Osteoblast (primary cell): ENCODE data around the gene MAGI1. TPM values are rescaled to one million over a fixed set of nuclear protein-coding genes. Genes with fewer than 3 reads are reported as not detected.

ENCODE experiments used
- DNase-seq: peaks from one replicate; pipeline ENCODE4 v3.0.0; 2011; ENCODE audit warnings: low spot score, mixed read lengths; ENCODE audit not compliant: insufficient read length; ENCODE audit errors: missing footprints
- H2AFZ ChIP-seq: 2 replicates; pipeline ENCODE4 v1.6.0; 2011; ENCODE audit warnings: mild to moderate bottlenecking, low read length
- H3K27ac ChIP-seq: 2 replicates; pipeline ENCODE4 v1.5.1; 2011; ENCODE audit warnings: mild to moderate bottlenecking, low read depth, low read length, moderate library complexity
- H3K27me3 ChIP-seq: 2 replicates; pipeline ENCODE4 v1.6.0; 2012; ENCODE audit warnings: mild to moderate bottlenecking, control low read depth, inconsistent platforms, low read length, moderate library complexity; ENCODE audit not compliant: insufficient read depth
- H3K36me3 ChIP-seq: 2 replicates; pipeline ENCODE4 v1.5.1; 2011; ENCODE audit warnings: mild to moderate bottlenecking, low read length, control low read depth, moderate library complexity; ENCODE audit not compliant: insufficient read depth
- H3K4me1 ChIP-seq: 2 replicates; pipeline ENCODE4 v1.5.1; 2011; ENCODE audit warnings: mild to moderate bottlenecking, low read length, control low read depth, moderate library complexity; ENCODE audit not compliant: insufficient read depth
- H3K4me2 ChIP-seq: 2 replicates; pipeline ENCODE4 v1.6.0; 2011; ENCODE audit warnings: mild to moderate bottlenecking, low read length; ENCODE audit not compliant: insufficient read depth
- H3K4me3 ChIP-seq: fragments of 200-600 bp; sonication (generic); 3 replicates; pipeline ENCODE4 v1.5.1; 2012; ENCODE audit warnings: mild to moderate bottlenecking, low read length, inconsistent platforms; ENCODE audit not compliant: insufficient read depth
- H3K79me2 ChIP-seq: 2 replicates; pipeline ENCODE4 v1.6.0; 2012; ENCODE audit warnings: mild to moderate bottlenecking, low read length, control low read depth, inconsistent platforms; ENCODE audit not compliant: insufficient read depth
- H3K9me3 ChIP-seq: 2 replicates; pipeline ENCODE4 v1.5.1; 2011; ENCODE audit warnings: low read depth, low read length, control low read depth
- H4K20me1 ChIP-seq: 2 replicates; pipeline ENCODE4 v1.6.0; 2012; ENCODE audit warnings: mild to moderate bottlenecking, low read length, control low read depth; ENCODE audit not compliant: insufficient read depth
- total RNA-seq: library from RNA; depleted of rRNA; stranded (reverse); fragments of >200 nt; gene quantifications from 2 replicates; pipeline ENCODE4 v1.2.3, GENCODE V29; 2012
- TF ChIP-seq, protein P1 (sequence below): IDR thresholded peaks from 2 replicates; pipeline ENCODE4 v1.5.1; 2011; ENCODE audit warnings: mild to moderate bottlenecking, low read depth, low read length, moderate library complexity; ENCODE audit errors: extremely low read depth

The MAGI1 gene
- total RNA-seq, 1 donor, result 66.6 TPM

DNA sequence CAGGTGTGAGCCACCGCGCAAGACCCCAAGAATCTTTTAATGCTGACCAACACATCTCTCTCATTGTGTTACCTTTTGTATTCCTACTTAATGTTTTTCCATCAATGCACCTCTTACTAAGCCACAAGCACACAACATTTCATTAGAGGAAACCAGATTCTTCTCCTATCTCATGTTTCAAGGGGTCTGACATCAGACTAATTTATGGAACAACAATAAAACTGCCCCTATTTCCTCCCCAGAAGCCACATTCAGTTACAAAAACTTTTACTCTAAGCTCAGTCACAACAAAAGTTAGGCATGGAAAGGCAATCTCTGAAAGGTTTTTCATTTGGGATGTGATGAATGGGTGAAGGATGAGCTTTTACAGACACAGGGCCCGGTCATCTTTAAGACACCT, 251.8 kb downstream of the MAGI1 start:
- Histone ChIP-seq H4K20me1 (peaks cover 35% of the 10 kb centered on the region), H3K27ac (peak overlapping the region; percentile 1)

DNA sequence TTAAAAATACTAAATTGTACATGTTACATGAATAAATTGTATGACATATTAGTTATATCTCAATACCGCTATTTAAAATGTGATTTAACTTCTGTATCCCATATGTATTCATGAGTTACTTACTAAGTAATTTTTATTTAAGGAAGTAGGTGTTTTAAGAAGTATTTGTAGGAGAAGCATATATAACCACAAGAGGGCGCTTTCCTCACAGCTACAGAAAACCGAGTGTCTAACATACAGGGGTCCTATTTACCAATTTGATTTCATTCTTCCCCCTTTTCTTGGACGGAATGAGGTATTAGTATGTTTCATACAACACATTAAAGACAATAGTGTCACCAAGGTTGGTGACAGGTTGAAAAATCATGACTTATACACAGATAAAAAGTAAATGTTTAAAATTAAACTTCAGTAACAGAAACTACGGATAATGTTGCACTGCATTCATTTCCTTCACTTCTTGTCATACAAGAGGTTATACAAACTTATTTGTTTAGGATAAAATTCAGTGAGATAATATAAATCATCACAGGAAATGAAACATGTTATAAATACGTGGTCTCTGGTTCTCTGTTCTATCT, 253.6 kb downstream of the MAGI1 start:
- peak; percentile 73 for DNase-seq
- peaks cover 33% of the 10 kb centered on the region for H4K20me1 ChIP-seq
- no peak overlapping the region for H3K4me3 ChIP-seq
- H3K27ac ChIP-seq, result peak overlapping the region; percentile 36
- TF ChIP-seq, protein P1, sequence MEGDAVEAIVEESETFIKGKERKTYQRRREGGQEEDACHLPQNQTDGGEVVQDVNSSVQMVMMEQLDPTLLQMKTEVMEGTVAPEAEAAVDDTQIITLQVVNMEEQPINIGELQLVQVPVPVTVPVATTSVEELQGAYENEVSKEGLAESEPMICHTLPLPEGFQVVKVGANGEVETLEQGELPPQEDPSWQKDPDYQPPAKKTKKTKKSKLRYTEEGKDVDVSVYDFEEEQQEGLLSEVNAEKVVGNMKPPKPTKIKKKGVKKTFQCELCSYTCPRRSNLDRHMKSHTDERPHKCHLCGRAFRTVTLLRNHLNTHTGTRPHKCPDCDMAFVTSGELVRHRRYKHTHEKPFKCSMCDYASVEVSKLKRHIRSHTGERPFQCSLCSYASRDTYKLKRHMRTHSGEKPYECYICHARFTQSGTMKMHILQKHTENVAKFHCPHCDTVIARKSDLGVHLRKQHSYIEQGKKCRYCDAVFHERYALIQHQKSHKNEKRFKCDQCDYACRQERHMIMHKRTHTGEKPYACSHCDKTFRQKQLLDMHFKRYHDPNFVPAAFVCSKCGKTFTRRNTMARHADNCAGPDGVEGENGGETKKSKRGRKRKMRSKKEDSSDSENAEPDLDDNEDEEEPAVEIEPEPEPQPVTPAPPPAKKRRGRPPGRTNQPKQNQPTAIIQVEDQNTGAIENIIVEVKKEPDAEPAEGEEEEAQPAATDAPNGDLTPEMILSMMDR, result peak; percentile 77
- H3K9me3 ChIP-seq, result no peaks in the 10 kb centered on the region
- no peak overlapping the region for H2AFZ ChIP-seq
- H3K36me3 ChIP-seq, result no peaks in the 10 kb centered on the region
- no peaks in the 10 kb centered on the region for H3K27me3 ChIP-seq
- H3K4me1 ChIP-seq, result peaks cover 18% of the 10 kb centered on the region
- no peak overlapping the region for H3K4me2 ChIP-seq
- H3K79me2 ChIP-seq, result peaks cover 46% of the 10 kb centered on the region

More for the DNA sequence above, 251.8 kb downstream of the MAGI1 start:
- DNase-seq, result no peak
- Histone ChIP-seq H2AFZ (no peak overlapping the region), H3K36me3 (no peaks in the 10 kb centered on the region), H3K4me3 (no peak overlapping the region), H3K4me2 (peak overlapping the region; percentile 8), H3K79me2 (peaks cover 49% of the 10 kb centered on the region), H3K9me3 (no peaks in the 10 kb centered on the region), H3K27me3 (no peaks in the 10 kb centered on the region), H3K4me1 (peaks cover 18% of the 10 kb centered on the region)
- TF ChIP-seq, protein P1, result no peak

DNA sequence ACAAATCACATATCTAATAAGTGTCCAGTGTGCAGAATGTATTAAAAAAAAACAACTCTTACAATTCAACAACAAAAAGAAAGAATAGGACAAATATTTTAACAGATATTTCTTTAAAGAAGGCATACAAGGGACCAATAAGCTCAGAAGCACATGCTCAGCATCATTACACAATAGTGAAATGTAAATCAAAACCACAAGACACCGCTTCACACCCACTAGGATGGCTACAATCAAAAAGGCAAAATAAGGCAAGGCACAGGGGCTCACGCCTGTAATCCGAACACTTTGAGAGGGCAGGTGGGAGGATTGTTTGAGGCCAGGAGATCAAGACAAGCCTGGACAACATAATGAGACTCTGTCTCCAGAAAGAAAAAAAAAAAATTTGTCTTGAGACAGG, 255.6 kb downstream of the MAGI1 start:
- no peaks in the 10 kb centered on the region for H3K9me3 ChIP-seq
- H3K4me3 ChIP-seq, result no peak overlapping the region
- H3K36me3 ChIP-seq, result no peaks in the 10 kb centered on the region
- H3K4me2 ChIP-seq, result no peak overlapping the region
- no peak overlapping the region for H2AFZ ChIP-seq
- TF ChIP-seq, protein P1, result no peak
- no peak overlapping the region for H3K27ac ChIP-seq
- H3K4me1 ChIP-seq, result peaks cover 22% of the 10 kb centered on the region
- H3K27me3 ChIP-seq, result no peaks in the 10 kb centered on the region
- DNase-seq, result no peak
- H4K20me1 ChIP-seq, result peaks cover 35% of the 10 kb centered on the region
- peaks cover 35% of the 10 kb centered on the region for H3K79me2 ChIP-seq

DNA sequence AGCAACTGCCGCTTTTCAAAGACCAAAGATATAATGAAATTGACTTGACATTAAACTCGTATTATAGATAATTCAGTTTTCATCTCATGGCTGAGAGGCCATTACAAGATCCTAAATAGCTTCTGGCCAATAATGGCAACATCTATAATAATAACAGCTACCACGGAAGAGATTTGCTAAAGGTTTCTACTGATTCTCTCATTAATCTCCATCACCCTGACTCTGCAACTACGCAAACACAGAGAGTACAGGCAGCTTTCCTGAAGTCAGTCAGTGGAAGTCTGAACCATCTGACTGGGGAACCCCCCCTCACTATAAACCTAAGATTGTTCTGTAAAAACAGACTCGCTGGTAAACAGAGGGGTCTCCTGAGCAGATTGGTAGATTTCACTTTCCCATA, 257.1 kb downstream of the MAGI1 start:
- TF ChIP-seq, protein P1, result no peak
- Histone ChIP-seq H3K4me2 (no peak overlapping the region), H3K9me3 (no peaks in the 10 kb centered on the region), H3K4me3 (no peak overlapping the region), H2AFZ (no peak overlapping the region), H3K27ac (no peak overlapping the region), H3K79me2 (peaks cover 26% of the 10 kb centered on the region), H4K20me1 (peaks cover 37% of the 10 kb centered on the region), H3K27me3 (no peaks in the 10 kb centered on the region), H3K36me3 (no peaks in the 10 kb centered on the region), H3K4me1 (peaks cover 15% of the 10 kb centered on the region)
- no peak for DNase-seq
